ENCODE measurements around the gene MYRIP. TPM values are rescaled to one million over a fixed set of nuclear protein-coding genes. Genes with fewer than 3 reads are reported as not detected.

The MYRIP gene
- total RNA-seq, 3 donors from 2014 or later: 2.3 to 4.8 (median 2.6) TPM

DNA sequence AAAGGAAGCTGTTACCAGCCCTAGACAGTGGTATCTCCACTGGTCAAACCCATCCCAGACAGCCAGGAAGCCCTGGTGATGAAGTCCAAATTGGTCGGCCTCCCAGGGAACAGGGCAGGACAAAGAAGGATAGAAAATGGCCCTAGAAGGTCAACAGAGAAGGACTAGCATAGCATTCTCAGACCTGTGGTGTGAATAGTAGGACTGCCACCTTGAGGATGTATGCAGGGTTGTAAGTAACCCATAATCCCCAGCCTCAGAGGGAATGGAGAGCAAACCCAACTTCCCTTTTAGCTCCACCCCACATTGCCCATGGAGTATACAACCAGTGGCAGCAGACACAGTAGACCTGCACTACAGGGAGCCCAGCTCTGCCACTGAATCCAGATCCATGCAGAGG lies 431.5 kb downstream of the MYRIP start:
- DNase-seq (ENCODE audit: low spot score in 2 of 2): no peak
- H3K9me3 ChIP-seq: no peaks in the 10 kb centered on the region
- H3K27me3 ChIP-seq: no peaks in the 10 kb centered on the region
- TF ChIP-seq POLR2AphosphoS5 (IDR thresholded peaks at IDR 0.05) (no peak), POLR2A (IDR thresholded peaks at IDR 0.05) (no peak)
- TF ChIP-seq, protein P1, sequence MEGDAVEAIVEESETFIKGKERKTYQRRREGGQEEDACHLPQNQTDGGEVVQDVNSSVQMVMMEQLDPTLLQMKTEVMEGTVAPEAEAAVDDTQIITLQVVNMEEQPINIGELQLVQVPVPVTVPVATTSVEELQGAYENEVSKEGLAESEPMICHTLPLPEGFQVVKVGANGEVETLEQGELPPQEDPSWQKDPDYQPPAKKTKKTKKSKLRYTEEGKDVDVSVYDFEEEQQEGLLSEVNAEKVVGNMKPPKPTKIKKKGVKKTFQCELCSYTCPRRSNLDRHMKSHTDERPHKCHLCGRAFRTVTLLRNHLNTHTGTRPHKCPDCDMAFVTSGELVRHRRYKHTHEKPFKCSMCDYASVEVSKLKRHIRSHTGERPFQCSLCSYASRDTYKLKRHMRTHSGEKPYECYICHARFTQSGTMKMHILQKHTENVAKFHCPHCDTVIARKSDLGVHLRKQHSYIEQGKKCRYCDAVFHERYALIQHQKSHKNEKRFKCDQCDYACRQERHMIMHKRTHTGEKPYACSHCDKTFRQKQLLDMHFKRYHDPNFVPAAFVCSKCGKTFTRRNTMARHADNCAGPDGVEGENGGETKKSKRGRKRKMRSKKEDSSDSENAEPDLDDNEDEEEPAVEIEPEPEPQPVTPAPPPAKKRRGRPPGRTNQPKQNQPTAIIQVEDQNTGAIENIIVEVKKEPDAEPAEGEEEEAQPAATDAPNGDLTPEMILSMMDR (IDR thresholded peaks at IDR 0.05): no peak
- no peak overlapping the region for H3K4me3 ChIP-seq
- H3K36me3 ChIP-seq: no peaks in the 10 kb centered on the region
- intact Hi-C loops (cut with DNase I; ENCODE audit: low total_unique reads): no loop called here
- no peaks in the 10 kb centered on the region for H3K4me1 ChIP-seq
- no peak overlapping the region for H3K27ac ChIP-seq

- H3K4me1 ChIP-seq: no peaks in the 10 kb centered on the region
- no peak overlapping the region for H3K4me3 ChIP-seq
- H3K9me3 ChIP-seq: no peaks in the 10 kb centered on the region
- H3K27me3 ChIP-seq: no peaks in the 10 kb centered on the region
- intact Hi-C loops (cut with DNase I; ENCODE audit: low total_unique reads): no loop called here
- H3K27ac ChIP-seq: no peak overlapping the region
- TF ChIP-seq POLR2A (IDR thresholded peaks at IDR 0.05) (no peak), POLR2AphosphoS5 (IDR thresholded peaks at IDR 0.05) (no peak)
- TF ChIP-seq, protein P1 (IDR thresholded peaks at IDR 0.05): no peak
- no peak for DNase-seq (ENCODE audit: low spot score in 2 of 2)
- H3K36me3 ChIP-seq: no peaks in the 10 kb centered on the region
Measured at GRCh38 chr3:40242216-40242615, 432.8 kb downstream of the MYRIP start.

- no peak overlapping the region for H3K27ac ChIP-seq
- no peak for DNase-seq (ENCODE audit: low spot score in 2 of 2)
- no peaks in the 10 kb centered on the region for H3K27me3 ChIP-seq
- H3K9me3 ChIP-seq: no peaks in the 10 kb centered on the region
- TF ChIP-seq POLR2A (IDR thresholded peaks at IDR 0.05): no peak
- TF ChIP-seq, protein P1 (IDR thresholded peaks at IDR 0.05): no peak
- no peak for TF ChIP-seq POLR2AphosphoS5 (IDR thresholded peaks at IDR 0.05)
- no peak overlapping the region for H3K4me3 ChIP-seq
- intact Hi-C loops (cut with DNase I; ENCODE audit: low total_unique reads): no loop called here
- H3K36me3 ChIP-seq: no peaks in the 10 kb centered on the region
- H3K4me1 ChIP-seq: no peaks in the 10 kb centered on the region
Measured at GRCh38 chr3:40242638-40243037, 433.2 kb downstream of the MYRIP start.

GRCh38 chr3:40243056-40243455 lies 433.6 kb downstream of the MYRIP start:
- no peaks in the 10 kb centered on the region for H3K27me3 ChIP-seq
- intact Hi-C loops (cut with DNase I; ENCODE audit: low total_unique reads): no loop called here
- H3K9me3 ChIP-seq: no peaks in the 10 kb centered on the region
- DNase-seq (ENCODE audit: low spot score in 2 of 2): no peak
- H3K36me3 ChIP-seq: no peaks in the 10 kb centered on the region
- H3K4me1 ChIP-seq: no peaks in the 10 kb centered on the region
- no peak overlapping the region for H3K4me3 ChIP-seq
- no peak for TF ChIP-seq POLR2A (IDR thresholded peaks at IDR 0.05)
- no peak for TF ChIP-seq POLR2AphosphoS5 (IDR thresholded peaks at IDR 0.05)
- TF ChIP-seq, protein P1 (IDR thresholded peaks at IDR 0.05): no peak
- no peak overlapping the region for H3K27ac ChIP-seq

GRCh38 chr3:40247714-40248454 lies 438.5 kb downstream of the MYRIP start:
- Histone ChIP-seq H3K4me1 (no peaks in the 10 kb centered on the region), H3K4me3 (no peak overlapping the region), H3K27ac (no peak overlapping the region), H3K9me3 (no peaks in the 10 kb centered on the region), H3K36me3 (no peaks in the 10 kb centered on the region), H3K27me3 (no peaks in the 10 kb centered on the region)
- TF ChIP-seq, protein P1 (IDR thresholded peaks at IDR 0.05): no peak
- TF ChIP-seq POLR2AphosphoS5 (IDR thresholded peaks at IDR 0.05) (no peak), POLR2A (IDR thresholded peaks at IDR 0.05) (no peak)
- DNase-seq (ENCODE audit: low spot score in 2 of 2): no peak
- intact Hi-C loops (cut with DNase I; ENCODE audit: low total_unique reads): no loop called here
